ENCODE measurements around the gene BACE1-AS.

The BACE1-AS gene

GRCh38 chr11:117279711-117280376 is 11.3 kb upstream of the BACE1-AS start:
- no peaks in the 10 kb centered on the region for H3K9me3 ChIP-seq (replicated peaks; ENCODE audit: insufficient read depth, low read length)
- no peaks in the 10 kb centered on the region for H4K20me1 ChIP-seq (ENCODE audit: insufficient read depth, low read length)
- 0 out of 2 replicates have a peak, but pooled peaks cover 3% of the 10 kb centered on the region for H3K4me1 ChIP-seq (ENCODE audit: low read length)
- no peaks in the 10 kb centered on the region for H3K36me3 ChIP-seq (replicated peaks; ENCODE audit: insufficient read depth, low read length)
- H3K4me3 ChIP-seq (ENCODE audit: low read length): no peak overlapping the region
- no peak for TF ChIP-seq EZH2phosphoT487 (IDR thresholded peaks at IDR 0.05; ENCODE audit: low read length)
- TF ChIP-seq CTCF (IDR thresholded peaks at IDR 0.05; ENCODE audit: low read length): no peak
- TF ChIP-seq EZH2 (optimal IDR thresholded peaks at IDR 0.05; ENCODE audit: low read depth, low read length): no peak
- H3K4me2 ChIP-seq (ENCODE audit: low read depth, low read length): no peak overlapping the region
- no peaks in the 10 kb centered on the region for H3K27me3 ChIP-seq (replicated peaks; ENCODE audit: insufficient read depth, low read length)
- no peak overlapping the region for H2AFZ ChIP-seq (ENCODE audit: low read length)
- no peak overlapping the region for H3K9ac ChIP-seq (ENCODE audit: low read length)
- no peaks in the 10 kb centered on the region for H3F3A ChIP-seq (ENCODE audit: insufficient read depth, low read length)
- DNase-seq: peak; percentile 24
- no peaks in the 10 kb centered on the region for H3K79me2 ChIP-seq (ENCODE audit: low read length)
- no peaks in the 10 kb centered on the region for H3K9me2 ChIP-seq (replicated peaks; ENCODE audit: insufficient read depth, low read length)
- H3K27ac ChIP-seq (ENCODE audit: low read length): no peak overlapping the region; the same call in 1 of the 2 replicates

- DNase-seq: no peak
- TF ChIP-seq EZH2phosphoT487 (IDR thresholded peaks at IDR 0.05; ENCODE audit: low read length) (no peak), CTCF (IDR thresholded peaks at IDR 0.05; ENCODE audit: low read length) (no peak)
- no peaks in the 10 kb centered on the region for H3K27me3 ChIP-seq (replicated peaks; ENCODE audit: insufficient read depth, low read length)
- H4K20me1 ChIP-seq (ENCODE audit: insufficient read depth, low read length): no peaks in the 10 kb centered on the region
- no peaks in the 10 kb centered on the region for H3F3A ChIP-seq (ENCODE audit: insufficient read depth, low read length)
- no peak overlapping the region for H3K9ac ChIP-seq (ENCODE audit: low read length)
- H3K4me3 ChIP-seq (ENCODE audit: low read length): no peak overlapping the region
- H2AFZ ChIP-seq (ENCODE audit: low read length): no peak overlapping the region
- H3K9me2 ChIP-seq (replicated peaks; ENCODE audit: insufficient read depth, low read length): no peaks in the 10 kb centered on the region
- H3K9me3 ChIP-seq (replicated peaks; ENCODE audit: insufficient read depth, low read length): no peaks in the 10 kb centered on the region
- H3K4me1 ChIP-seq (ENCODE audit: low read length): 0 out of 2 replicates have a peak, but pooled peaks cover 3% of the 10 kb centered on the region
- H3K4me2 ChIP-seq (ENCODE audit: low read depth, low read length): no peak overlapping the region
- no peaks in the 10 kb centered on the region for H3K36me3 ChIP-seq (replicated peaks; ENCODE audit: insufficient read depth, low read length)
- H3K79me2 ChIP-seq (ENCODE audit: low read length): no peaks in the 10 kb centered on the region
- H3K27ac ChIP-seq (ENCODE audit: low read length): no peak overlapping the region
These were observed 10.0 kb upstream of the BACE1-AS start for GRCh38 chr11:117281159-117281558.

GRCh38 chr11:117281869-117282268 is 9.3 kb upstream of the BACE1-AS start:
- Histone ChIP-seq H3K27ac (ENCODE audit: low read length) (no peak overlapping the region), H3K9me2 (replicated peaks; ENCODE audit: insufficient read depth, low read length) (no peaks in the 10 kb centered on the region)
- no peak for DNase-seq

More at GRCh38 chr11:117281869-117282268, 9.3 kb upstream of the BACE1-AS start:
- Histone ChIP-seq H3K4me2 (ENCODE audit: low read depth, low read length) (no peak overlapping the region), H3K4me3 (ENCODE audit: low read length) (no peak overlapping the region), H3K36me3 (replicated peaks; ENCODE audit: insufficient read depth, low read length) (no peaks in the 10 kb centered on the region), H3K27me3 (replicated peaks; ENCODE audit: insufficient read depth, low read length) (no peaks in the 10 kb centered on the region), H3K4me1 (ENCODE audit: low read length) (0 out of 2 replicates have a peak, but pooled peaks cover 3% of the 10 kb centered on the region), H3K9ac (ENCODE audit: low read length) (no peak overlapping the region), H2AFZ (ENCODE audit: low read length) (no peak overlapping the region), H3F3A (ENCODE audit: insufficient read depth, low read length) (no peaks in the 10 kb centered on the region), H3K79me2 (ENCODE audit: low read length) (no peaks in the 10 kb centered on the region), H3K9me3 (replicated peaks; ENCODE audit: insufficient read depth, low read length) (no peaks in the 10 kb centered on the region), H4K20me1 (ENCODE audit: insufficient read depth, low read length) (no peaks in the 10 kb centered on the region)
- TF ChIP-seq EZH2phosphoT487 (IDR thresholded peaks at IDR 0.05; ENCODE audit: low read length) (no peak), EZH2 (optimal IDR thresholded peaks at IDR 0.05; ENCODE audit: low read depth, low read length) (no peak), CTCF (IDR thresholded peaks at IDR 0.05; ENCODE audit: low read length) (no peak)

All from MM.1S (cell line).